B cell (primary cell): Measurements from ENCODE around the gene GNA12.

Source experiments
- EZH2 ChIP-seq: IDR thresholded peaks from 2 replicates; pipeline ENCODE4 v1.6.1; 2012; ENCODE audit warnings: borderline replicate concordance, low read depth, mild to moderate bottlenecking, moderate library complexity, low read length; ENCODE audit not compliant: insufficient read depth, poor library complexity, severe bottlenecking
- TF ChIP-seq, protein P1 (sequence below): fragments of 200-600 bp; IDR thresholded peaks from one replicate; pipeline ENCODE4 v1.8.0; 2022; ENCODE audit warnings: antibody characterized with exemption, mild to moderate bottlenecking

DNA sequence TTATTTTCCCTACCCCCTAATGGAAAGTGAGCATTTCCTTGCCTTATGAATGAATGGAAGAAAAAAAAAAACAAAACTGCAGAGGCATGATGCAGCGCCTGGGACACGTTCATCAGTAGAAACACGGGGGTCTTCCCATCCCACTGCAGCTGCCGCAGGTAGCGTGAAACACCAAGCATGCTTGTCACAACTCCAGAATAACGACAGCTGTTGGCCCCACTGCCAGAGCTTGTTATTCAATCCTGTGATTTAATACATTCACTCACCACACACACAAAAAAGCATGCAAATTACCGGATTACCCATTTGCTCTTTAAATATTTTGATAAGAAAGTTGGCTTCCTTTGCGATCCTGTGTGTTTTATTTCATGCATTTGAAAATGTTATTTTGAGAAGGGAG is 48.4 kb upstream of the GNA12 start:
- TF ChIP-seq, protein P1, sequence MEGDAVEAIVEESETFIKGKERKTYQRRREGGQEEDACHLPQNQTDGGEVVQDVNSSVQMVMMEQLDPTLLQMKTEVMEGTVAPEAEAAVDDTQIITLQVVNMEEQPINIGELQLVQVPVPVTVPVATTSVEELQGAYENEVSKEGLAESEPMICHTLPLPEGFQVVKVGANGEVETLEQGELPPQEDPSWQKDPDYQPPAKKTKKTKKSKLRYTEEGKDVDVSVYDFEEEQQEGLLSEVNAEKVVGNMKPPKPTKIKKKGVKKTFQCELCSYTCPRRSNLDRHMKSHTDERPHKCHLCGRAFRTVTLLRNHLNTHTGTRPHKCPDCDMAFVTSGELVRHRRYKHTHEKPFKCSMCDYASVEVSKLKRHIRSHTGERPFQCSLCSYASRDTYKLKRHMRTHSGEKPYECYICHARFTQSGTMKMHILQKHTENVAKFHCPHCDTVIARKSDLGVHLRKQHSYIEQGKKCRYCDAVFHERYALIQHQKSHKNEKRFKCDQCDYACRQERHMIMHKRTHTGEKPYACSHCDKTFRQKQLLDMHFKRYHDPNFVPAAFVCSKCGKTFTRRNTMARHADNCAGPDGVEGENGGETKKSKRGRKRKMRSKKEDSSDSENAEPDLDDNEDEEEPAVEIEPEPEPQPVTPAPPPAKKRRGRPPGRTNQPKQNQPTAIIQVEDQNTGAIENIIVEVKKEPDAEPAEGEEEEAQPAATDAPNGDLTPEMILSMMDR, result no peak
- TF ChIP-seq EZH2, result no peak
